Ammon's horn (tissue), 1 donor: Measurements from ENCODE around the gene EEFSEC.

Experiments
- DNase-seq: peaks from one replicate; pipeline ENCODE4 v3.0.0-alpha.2; 2016; ENCODE audit warnings: low spot score

EEFSEC gene

GRCh38 chr3:128410669-128411573 is 257.6 kb downstream of the EEFSEC start:
- DNase-seq: no peak

GRCh38 chr3:128411574-128412064 is 258.3 kb downstream of the EEFSEC start:
- DNase-seq: no peak

- no peak for DNase-seq
These were observed 259.1 kb downstream of the EEFSEC start for GRCh38 chr3:128412180-128413002.

- DNase-seq: no peak
These were observed 259.7 kb downstream of the EEFSEC start for GRCh38 chr3:128413003-128413370.

GRCh38 chr3:128413413-128414205 is 260.3 kb downstream of the EEFSEC start:
- DNase-seq: no peak

GRCh38 chr3:128415200-128415772 is 262.0 kb downstream of the EEFSEC start:
- DNase-seq: no peak

- no peak for DNase-seq
These were observed 262.7 kb downstream of the EEFSEC start for GRCh38 chr3:128415773-128416577.

- no peak for DNase-seq
These were observed 263.4 kb downstream of the EEFSEC start for GRCh38 chr3:128416578-128417211.

GRCh38 chr3:128418900-128419299 is 265.6 kb downstream of the EEFSEC start:
- DNase-seq: no peak

GRCh38 chr3:128419311-128419710 is 266.0 kb downstream of the EEFSEC start:
- no peak for DNase-seq

GRCh38 chr3:128420289-128420688 is 267.0 kb downstream of the EEFSEC start:
- no peak for DNase-seq

- no peak for DNase-seq
These were observed 267.6 kb downstream of the EEFSEC start for GRCh38 chr3:128420720-128421438.

GRCh38 chr3:128421439-128421836 is 268.2 kb downstream of the EEFSEC start:
- no peak for DNase-seq

- DNase-seq: no peak
These were observed 268.7 kb downstream of the EEFSEC start for GRCh38 chr3:128421966-128422365.

GRCh38 chr3:128422762-128423524 is 269.7 kb downstream of the EEFSEC start:
- no peak for DNase-seq

GRCh38 chr3:128423525-128424147 is 270.4 kb downstream of the EEFSEC start:
- no peak for DNase-seq

GRCh38 chr3:128424508-128425069 is 271.3 kb downstream of the EEFSEC start:
- no peak for DNase-seq
